ENCODE measurements around the gene FADS3. TPM values are rescaled to one million over a fixed set of nuclear protein-coding genes. Genes with fewer than 3 reads are reported as not detected.

FADS3 gene
- total RNA-seq, 1 donor from 2014 or later, result 255 TPM

DNA sequence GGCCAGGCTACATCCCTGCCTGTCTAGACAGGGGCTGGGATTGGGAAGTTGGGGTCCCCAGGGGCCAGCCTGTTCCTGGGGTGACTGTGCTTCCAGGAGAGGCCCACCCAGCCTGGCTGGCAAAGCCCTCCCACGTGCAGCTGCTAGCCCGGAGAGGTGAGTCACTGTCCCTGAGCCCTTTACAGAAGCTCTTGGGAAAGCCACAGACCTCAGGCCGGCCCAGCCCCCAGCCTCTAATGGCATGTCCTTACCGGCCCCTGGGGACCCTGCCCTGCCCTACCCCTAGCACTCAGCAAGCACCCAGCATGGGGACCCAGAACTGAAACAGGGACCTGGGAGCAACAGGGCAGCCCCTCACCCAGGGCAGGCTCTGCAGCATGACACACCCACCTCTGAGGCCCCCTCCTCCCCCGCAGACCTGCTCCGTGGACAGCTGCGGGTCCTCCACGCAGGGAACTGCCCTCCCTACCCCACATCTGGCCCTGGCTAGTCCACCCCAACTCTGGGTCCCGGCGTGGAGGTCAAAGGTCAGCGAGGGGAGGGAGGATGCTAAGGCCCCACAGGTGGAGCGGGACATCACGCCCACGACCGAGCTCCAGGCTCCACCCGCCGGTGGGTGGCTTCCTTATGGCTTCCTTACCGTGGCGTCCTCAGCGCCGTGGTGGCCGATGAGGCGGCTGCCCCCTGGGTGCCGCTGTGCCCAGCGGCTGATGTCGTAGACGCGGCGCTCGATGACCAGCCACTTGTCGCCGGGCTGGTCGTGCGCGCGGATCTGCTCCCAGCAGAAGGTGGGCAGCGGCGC lies 615 bp downstream of the FADS3 start:
- peak overlapping the region; percentile 87 for H3K27ac Mint-ChIP-seq (ENCODE audit: unreplicated experiment)
- no peaks in the 10 kb centered on the region for H3K9me3 Mint-ChIP-seq (ENCODE audit: low read depth)
- H3K27me3 Mint-ChIP-seq (ENCODE audit: low read depth), result no peaks in the 10 kb centered on the region
- H3K36me3 Mint-ChIP-seq (ENCODE audit: low read depth), result peaks cover 5% of the 10 kb centered on the region
- no peak for DNase-seq (ENCODE audit: low spot score)
- H3K4me3 Mint-ChIP-seq (ENCODE audit: unreplicated experiment), result peak overlapping the region; percentile 84
- TF ChIP-seq, protein P1, sequence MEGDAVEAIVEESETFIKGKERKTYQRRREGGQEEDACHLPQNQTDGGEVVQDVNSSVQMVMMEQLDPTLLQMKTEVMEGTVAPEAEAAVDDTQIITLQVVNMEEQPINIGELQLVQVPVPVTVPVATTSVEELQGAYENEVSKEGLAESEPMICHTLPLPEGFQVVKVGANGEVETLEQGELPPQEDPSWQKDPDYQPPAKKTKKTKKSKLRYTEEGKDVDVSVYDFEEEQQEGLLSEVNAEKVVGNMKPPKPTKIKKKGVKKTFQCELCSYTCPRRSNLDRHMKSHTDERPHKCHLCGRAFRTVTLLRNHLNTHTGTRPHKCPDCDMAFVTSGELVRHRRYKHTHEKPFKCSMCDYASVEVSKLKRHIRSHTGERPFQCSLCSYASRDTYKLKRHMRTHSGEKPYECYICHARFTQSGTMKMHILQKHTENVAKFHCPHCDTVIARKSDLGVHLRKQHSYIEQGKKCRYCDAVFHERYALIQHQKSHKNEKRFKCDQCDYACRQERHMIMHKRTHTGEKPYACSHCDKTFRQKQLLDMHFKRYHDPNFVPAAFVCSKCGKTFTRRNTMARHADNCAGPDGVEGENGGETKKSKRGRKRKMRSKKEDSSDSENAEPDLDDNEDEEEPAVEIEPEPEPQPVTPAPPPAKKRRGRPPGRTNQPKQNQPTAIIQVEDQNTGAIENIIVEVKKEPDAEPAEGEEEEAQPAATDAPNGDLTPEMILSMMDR (IDR thresholded peaks at IDR 0.05), result peak; percentile 57
- H3K4me1 Mint-ChIP-seq (ENCODE audit: low read depth), result peaks cover 58% of the 10 kb centered on the region

DNA sequence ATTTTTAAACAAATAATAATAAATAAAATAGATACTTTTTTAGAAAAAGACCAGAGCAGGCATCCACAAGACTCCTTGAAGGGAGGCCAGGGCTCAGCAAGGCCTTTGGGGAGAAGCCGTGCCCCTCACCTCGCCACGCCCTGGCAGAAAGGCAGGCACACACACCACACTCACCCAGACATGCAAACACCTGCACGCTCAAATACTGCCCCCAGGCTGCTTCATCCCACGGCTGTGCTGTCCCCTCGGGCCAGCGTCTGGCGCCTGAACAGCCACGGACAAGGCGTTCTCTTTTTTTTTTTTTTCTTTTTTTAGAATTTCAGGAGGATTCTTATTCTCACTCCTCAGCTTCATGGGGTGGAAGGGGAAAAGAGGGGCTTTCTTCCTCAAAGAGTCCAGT lies 1.5 kb downstream of the FADS3 start:
- Mint-ChIP-seq H3K4me1 (ENCODE audit: low read depth) (peaks cover 66% of the 10 kb centered on the region), H3K36me3 (ENCODE audit: low read depth) (peaks cover 7% of the 10 kb centered on the region), H3K27ac (ENCODE audit: unreplicated experiment) (peak overlapping the region; percentile 87), H3K27me3 (ENCODE audit: low read depth) (no peaks in the 10 kb centered on the region), H3K9me3 (ENCODE audit: low read depth) (no peaks in the 10 kb centered on the region), H3K4me3 (ENCODE audit: unreplicated experiment) (peak overlapping the region; percentile 84)
- DNase-seq (ENCODE audit: low spot score), result no peak
- TF ChIP-seq, protein P1 (IDR thresholded peaks at IDR 0.05), result peak; percentile 13

DNA sequence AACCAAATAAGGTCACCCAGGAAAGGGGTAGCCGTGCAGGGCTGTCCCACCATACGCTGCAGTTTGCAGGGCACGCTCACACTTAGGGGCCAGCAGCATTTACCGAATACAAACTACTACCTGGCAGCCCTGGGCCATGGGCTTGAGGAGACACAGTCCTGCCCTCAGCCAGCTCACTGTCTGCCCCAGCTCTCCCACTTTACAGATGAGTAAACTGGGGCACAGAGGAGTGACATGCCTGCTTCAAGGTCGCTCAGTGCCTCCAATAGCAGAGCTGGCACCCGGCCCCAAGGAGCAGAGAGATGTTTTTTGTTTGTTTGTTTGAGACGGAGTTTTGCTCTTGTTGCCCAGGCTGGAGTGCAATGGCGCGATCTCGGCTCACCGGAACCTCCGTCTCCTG lies 2.8 kb downstream of the FADS3 start:
- H3K27me3 Mint-ChIP-seq (ENCODE audit: low read depth), result no peaks in the 10 kb centered on the region
- no peaks in the 10 kb centered on the region for H3K9me3 Mint-ChIP-seq (ENCODE audit: low read depth)
- DNase-seq (ENCODE audit: low spot score), result no peak
- H3K4me1 Mint-ChIP-seq (ENCODE audit: low read depth), result peaks cover 64% of the 10 kb centered on the region
- H3K27ac Mint-ChIP-seq (ENCODE audit: unreplicated experiment), result peak overlapping the region; percentile 95
- H3K36me3 Mint-ChIP-seq (ENCODE audit: low read depth), result peaks cover 9% of the 10 kb centered on the region
- TF ChIP-seq, protein P1 (IDR thresholded peaks at IDR 0.05), result no peak
- H3K4me3 Mint-ChIP-seq (ENCODE audit: unreplicated experiment), result peak overlapping the region; percentile 84

DNA sequence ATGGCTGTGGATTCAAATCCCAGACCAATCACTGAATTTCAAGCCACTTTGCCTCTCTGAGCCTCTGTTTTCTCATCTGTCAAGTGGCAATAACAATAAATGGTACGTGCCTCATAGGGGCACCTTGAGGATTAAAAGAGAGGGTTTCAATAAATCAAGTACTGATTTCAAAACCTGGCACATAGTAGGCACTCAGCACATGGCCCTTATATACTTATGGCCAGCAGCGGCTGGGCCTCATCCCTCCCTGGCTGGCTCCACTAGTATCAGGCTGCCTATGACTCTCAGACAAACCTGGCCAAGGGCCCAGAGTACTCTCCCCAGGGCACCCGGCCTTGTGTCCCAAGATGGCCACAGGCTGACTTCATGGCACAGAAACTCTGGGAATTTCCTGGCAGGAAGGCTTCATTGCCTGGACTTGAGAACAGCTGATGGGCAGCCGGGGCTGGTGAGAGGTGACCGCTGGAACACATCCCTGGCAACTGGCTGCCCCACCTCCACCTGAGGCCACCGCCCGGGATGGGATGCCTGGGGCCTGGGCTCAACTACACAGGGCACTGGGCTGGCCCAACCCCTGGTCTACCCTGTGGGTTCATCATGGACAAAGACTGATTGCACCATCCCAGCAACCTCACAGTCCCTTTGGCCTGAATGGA lies 3.4 kb downstream of the FADS3 start:
- DNase-seq (ENCODE audit: low spot score), result no peak
- H3K36me3 Mint-ChIP-seq (ENCODE audit: low read depth), result peaks cover 13% of the 10 kb centered on the region
- H3K27me3 Mint-ChIP-seq (ENCODE audit: low read depth), result no peaks in the 10 kb centered on the region
- H3K9me3 Mint-ChIP-seq (ENCODE audit: low read depth), result no peaks in the 10 kb centered on the region
- peaks cover 66% of the 10 kb centered on the region for H3K4me1 Mint-ChIP-seq (ENCODE audit: low read depth)
- peak overlapping the region; percentile 95 for H3K27ac Mint-ChIP-seq (ENCODE audit: unreplicated experiment)
- TF ChIP-seq, protein P1 (IDR thresholded peaks at IDR 0.05), result no peak
- H3K4me3 Mint-ChIP-seq (ENCODE audit: unreplicated experiment), result peak overlapping the region; percentile 84

DNA sequence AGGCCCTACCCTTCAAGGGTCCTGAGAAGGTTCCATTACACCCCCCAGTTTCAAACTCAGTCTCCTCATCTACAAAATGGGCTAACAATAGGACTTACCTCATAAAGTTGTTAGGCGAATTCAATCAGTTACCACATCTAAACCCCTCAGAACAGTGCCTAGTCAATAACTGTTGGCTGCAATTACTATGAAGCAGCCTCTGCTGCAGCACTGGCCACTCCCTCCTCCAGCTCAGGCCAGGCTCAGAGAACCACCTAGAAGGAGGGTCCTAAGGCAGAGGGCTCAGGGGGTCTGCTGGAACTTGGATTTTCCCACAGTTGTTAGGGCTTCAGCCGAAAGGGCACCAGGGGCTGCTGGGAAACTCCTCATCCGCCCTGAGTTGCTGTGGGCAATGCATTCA lies 4.7 kb downstream of the FADS3 start:
- H3K27me3 Mint-ChIP-seq (ENCODE audit: low read depth), result no peaks in the 10 kb centered on the region
- H3K27ac Mint-ChIP-seq (ENCODE audit: unreplicated experiment), result peak overlapping the region; percentile 54
- H3K4me1 Mint-ChIP-seq (ENCODE audit: low read depth), result peaks cover 77% of the 10 kb centered on the region
- no peak overlapping the region for H3K4me3 Mint-ChIP-seq (ENCODE audit: unreplicated experiment)
- DNase-seq (ENCODE audit: low spot score), result no peak
- H3K9me3 Mint-ChIP-seq (ENCODE audit: low read depth), result no peaks in the 10 kb centered on the region
- H3K36me3 Mint-ChIP-seq (ENCODE audit: low read depth), result peaks cover 15% of the 10 kb centered on the region
- TF ChIP-seq, protein P1 (IDR thresholded peaks at IDR 0.05), result no peak

Measured in chondrocyte (in vitro differentiated cells).